ENCODE results near the gene NR5A1.

NR5A1 gene

GRCh38 chr9:124489222-124489621 is 18.0 kb downstream of the NR5A1 start:
- no peak for TF ChIP-seq CTCF (conservative IDR thresholded peaks at IDR 0.05; ENCODE audit: low read depth, low read length)
- no peak for DNase-seq (ENCODE audit: low read depth)
- no peak overlapping the region for H3K4me3 ChIP-seq (ENCODE audit: low read depth, low read length)

- H3K4me3 ChIP-seq (ENCODE audit: low read depth, low read length), result no peak overlapping the region
- TF ChIP-seq CTCF (conservative IDR thresholded peaks at IDR 0.05; ENCODE audit: low read depth, low read length), result no peak
- no peak for DNase-seq (ENCODE audit: low read depth)
These were observed 18.5 kb downstream of the NR5A1 start for GRCh38 chr9:124488641-124489210.

GRCh38 chr9:124487260-124488182 is 19.7 kb downstream of the NR5A1 start:
- TF ChIP-seq CTCF (conservative IDR thresholded peaks at IDR 0.05; ENCODE audit: low read depth, low read length), result no peak
- no peak for DNase-seq (ENCODE audit: low read depth)
- no peak overlapping the region for H3K4me3 ChIP-seq (ENCODE audit: low read depth, low read length)

GRCh38 chr9:124486778-124487259 is 20.4 kb downstream of the NR5A1 start:
- no peak overlapping the region for H3K4me3 ChIP-seq (ENCODE audit: low read depth, low read length)
- no peak for TF ChIP-seq CTCF (conservative IDR thresholded peaks at IDR 0.05; ENCODE audit: low read depth, low read length)
- no peak for DNase-seq (ENCODE audit: low read depth)

- H3K4me3 ChIP-seq (ENCODE audit: low read depth, low read length), result no peak overlapping the region
- no peak for DNase-seq (ENCODE audit: low read depth)
- no peak for TF ChIP-seq CTCF (conservative IDR thresholded peaks at IDR 0.05; ENCODE audit: low read depth, low read length)
These were observed 21.3 kb downstream of the NR5A1 start for GRCh38 chr9:124485936-124486335.

- no peak for DNase-seq (ENCODE audit: low read depth)
- no peak overlapping the region for H3K4me3 ChIP-seq (ENCODE audit: low read depth, low read length)
- no peak for TF ChIP-seq CTCF (conservative IDR thresholded peaks at IDR 0.05; ENCODE audit: low read depth, low read length)
These were observed 22.0 kb downstream of the NR5A1 start for GRCh38 chr9:124485201-124485600.

Measured in choroid plexus epithelial cell (primary cell).